Fibroblast of skin of right biceps (primary cell): ENCODE data around the gene UQCRC2.
A peak's percentile ranks its signal among the peaks of the same experiment; 100 is the strongest.
"Not testable (repeated sequence)": the region's sequence is repeated elsewhere in the genome, so short reads cannot be mapped to it uniquely, and the experiment has no call there.

Experiments
- DNase-seq: peaks from one replicate; pipeline ENCODE4 v3.0.0-alpha.2; 2013

Gene UQCRC2

DNA sequence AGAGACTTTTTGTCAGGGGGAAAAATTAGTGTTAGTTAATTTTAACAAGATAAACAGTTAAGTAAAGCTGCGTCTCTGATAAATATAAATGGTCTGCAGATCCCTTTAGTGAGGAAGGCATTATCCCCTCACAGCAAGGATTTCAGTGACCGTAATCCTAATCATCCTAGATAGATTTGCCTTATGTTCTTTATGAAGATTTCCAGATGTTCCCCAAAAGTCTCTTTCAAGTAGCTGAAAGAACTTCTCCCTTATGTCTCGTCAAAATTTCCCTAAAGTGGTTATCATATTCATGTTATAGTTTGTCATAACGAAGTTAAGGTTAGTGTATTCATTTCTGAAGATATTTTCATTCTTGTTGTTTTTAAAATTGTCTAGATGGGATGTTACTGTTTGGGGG, 60.3 kb downstream of the UQCRC2 start:
- no peak for DNase-seq

DNA sequence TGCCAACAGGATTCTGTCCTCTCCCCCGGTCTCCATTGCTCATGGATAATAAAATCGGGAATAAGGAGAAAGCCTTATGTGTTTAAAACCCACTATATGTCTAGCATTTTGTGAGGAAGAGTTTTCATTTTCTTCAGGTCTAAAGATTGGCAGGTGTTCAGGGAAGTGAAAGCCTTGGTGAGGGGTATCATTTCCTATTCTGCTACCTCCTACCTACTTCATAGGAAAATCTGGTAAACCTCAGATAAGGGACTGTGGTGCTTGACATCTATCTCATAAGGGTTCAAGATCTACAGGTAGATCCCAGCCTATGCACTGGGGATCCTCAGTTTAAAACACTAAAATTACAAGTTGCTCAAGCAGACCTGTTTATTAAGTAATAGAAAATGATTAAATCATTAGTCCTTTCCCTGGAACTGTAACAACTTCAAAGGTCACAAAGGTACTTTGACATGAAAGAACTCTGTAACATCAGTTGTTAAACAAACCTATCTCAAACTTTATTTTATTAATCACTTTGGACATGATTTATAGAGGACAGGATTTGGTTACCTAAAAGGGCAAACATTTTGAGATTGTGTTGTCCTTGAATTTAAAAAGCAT, 61.2 kb downstream of the UQCRC2 start:
- no peak for DNase-seq

DNA sequence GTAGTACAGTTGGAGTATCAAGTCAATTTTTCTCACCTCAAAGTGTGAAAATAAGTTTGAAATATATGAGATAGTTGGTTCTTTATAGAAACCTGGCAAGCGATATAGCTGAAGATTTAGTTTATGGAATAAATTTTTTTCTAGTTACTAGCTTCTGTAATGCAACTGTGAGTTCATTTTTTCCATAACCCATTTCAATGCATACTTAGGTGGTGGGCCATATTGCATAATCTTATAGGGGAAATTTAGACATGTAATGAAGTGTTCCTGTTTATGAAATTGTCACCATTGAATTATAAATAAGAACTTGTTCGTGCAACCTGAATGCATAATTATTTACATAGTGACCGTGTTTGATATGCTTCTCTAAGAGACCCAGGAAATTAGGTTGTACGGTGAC, 63.8 kb downstream of the UQCRC2 start:
- no peak for DNase-seq

DNA sequence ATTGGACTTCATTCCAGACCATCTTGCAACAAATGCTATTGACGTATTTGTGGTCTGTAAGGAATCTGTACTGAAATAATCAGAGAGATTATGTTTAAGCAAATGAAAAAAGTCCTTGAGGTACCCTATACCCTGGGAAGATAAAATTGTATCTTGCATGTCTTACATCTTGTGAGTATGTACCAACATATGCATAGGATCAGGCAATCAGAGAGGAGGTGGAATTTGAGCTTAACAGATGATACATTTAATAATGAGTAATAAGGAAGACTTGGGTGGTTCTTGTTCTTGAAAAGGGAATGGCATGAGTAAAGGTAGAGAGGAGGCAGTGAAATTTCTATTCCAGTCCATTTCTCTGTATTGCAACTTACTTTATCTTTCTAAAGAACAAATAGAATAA, 65.4 kb downstream of the UQCRC2 start:
- DNase-seq, result no peak

DNA sequence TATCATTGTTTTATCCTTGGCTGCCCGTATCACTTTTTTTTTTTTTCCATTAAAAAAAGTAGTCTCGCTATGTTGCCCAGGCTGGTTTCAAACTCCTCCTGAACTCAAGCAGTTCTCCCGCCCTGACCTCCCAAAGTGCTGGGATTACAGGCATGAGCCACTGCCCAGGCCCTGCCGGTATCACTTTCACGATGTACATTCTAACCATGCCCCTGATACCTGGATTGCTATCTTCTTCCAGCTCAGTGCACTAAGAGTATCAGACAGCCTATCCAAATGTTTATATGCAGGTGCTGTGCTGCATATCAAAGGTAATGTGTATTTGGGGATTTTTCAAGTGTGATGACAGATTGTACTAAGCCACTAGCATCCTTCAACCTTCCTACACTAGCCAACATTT, 69.0 kb downstream of the UQCRC2 start:
- no peak for DNase-seq

DNA sequence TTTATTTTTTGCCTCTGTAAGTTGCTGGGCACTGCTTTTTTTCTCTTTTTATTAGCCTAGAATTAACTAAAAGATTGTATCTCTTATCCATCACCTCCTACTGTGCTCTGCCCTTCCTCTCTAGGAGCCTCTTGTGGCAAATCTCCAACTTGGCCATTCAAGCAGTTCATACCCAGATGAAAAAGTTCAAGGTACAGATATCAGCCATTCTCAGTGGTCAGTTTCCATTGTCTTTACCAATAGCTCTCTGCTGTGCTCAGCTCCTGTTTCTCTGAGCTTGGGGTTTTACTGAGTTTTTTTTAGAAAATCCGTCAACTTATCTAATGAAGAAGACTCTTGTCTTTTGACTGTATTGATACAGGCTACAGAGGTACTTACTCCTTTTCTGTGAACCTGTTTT, 70.3 kb downstream of the UQCRC2 start:
- DNase-seq, result no peak

DNA sequence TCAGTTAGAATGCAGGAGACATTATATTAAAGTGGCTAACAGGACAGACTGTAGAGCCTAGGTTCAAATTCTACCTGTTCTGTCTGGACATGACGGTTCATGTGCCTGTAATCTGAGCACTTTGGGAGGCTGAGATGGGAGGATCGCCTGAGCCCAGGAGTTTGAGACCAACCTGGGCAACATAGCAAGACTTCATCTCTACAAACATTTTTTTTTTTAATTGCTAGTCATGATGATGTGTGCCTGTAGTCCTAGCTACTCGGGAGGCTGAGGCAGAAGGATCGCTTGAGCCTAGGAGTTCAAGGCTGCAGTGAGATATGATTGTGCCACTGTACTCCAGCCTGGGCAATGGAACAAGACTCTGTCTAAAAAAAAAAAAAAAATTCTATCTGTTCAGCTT, 71.6 kb downstream of the UQCRC2 start:
- DNase-seq, result not testable (repeated sequence)

DNA sequence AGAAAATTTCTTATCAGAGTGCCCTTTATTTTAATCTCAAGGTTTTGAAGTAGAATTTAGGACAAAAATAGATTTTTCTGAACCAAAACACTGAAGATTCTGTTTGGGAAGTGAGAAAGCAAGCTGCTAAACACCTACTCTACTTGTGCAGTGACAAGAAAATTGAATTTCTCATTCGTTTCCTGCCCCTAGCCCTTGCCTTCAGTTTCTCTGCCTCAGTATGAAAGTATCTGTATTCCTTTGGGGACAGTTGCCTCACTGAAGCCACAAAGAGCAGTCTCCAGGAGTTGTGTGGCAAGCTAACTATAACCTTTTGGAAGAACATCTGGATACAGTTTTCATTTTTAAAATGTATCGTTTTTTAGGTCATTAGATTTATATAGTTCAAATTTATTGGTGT, 74.5 kb downstream of the UQCRC2 start:
- DNase-seq, result peak; percentile 5

DNA sequence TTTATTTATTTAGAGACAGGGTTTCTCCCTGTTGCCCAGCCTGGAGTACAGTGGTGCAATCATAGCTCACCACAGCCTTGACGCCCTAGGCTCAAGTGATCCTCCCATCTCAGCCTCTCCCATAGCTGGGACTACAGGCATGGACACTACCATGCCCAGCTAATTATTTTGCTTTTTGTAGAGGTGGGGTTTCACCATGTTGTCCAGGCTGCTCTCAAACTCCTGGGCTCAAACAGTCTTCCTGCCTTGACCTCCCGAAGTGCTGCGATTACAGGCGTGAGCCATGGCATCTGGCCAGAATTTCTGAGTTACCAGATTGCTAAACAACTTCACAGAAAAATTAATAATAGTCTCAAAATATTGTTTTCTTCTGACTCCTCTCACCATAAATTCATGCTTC, 76.5 kb downstream of the UQCRC2 start:
- DNase-seq, result no peak

DNA sequence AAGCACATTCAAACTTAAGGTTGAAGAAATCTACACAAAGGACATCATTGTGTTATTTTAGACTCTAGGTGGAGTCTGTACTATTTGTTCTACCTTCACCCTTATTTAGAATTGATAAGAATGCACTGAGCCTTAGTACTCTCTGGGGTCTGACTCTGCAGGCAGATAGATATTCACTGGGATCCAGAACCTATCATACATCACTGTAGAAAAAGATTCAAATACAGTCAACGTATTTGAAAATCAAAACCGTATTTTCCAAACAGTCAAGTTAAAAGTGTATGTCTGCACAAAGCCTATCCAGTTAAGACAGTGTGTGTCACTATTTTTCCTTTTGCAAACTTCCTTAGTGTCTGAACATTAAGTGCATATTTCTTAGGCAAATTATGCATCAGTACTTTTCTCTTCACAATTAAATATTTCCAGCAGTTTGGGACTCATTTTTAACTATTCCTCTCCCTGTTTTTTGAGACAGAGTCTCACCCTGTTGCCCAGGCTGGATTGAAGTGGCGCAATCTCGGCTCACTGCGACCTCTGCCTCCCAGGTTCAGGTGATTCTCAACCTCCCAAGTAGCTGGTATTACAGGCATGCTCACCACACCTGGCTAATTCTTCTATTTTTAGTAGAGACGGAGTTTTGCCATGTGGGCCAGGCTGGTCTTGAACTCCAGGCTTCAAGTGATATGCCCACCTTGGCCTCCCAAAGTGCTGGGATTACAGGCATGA, 77.1 kb downstream of the UQCRC2 start:
- no peak for DNase-seq

DNA sequence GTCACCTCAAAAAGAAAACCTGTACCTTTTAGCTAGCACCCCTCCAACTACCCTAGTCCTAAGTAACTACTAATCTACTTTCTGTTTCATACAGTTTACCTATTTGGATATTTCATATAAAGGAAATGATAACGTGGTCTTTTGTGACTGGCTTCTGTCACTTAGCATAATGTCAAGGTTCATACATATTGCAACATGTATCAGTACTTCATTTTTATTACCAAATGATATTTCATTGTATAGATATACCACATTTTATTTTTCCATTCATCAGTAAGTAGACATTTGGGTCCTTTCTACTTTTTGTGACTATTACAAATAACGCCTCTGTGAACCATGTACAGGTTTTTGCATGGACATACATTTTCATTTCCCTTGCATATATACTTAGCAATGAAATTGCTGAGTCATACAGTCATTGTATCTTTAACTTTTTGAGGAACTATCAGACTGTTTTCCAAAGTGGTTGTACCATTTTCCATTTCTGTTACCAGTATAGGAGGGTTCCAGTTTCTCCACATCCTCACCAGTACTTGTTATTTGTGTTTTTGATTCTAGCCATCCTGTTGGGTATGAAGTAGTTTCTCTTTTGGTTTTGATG, 78.4 kb downstream of the UQCRC2 start:
- no peak for DNase-seq
